H54 (cell line): ENCODE data around the gene NANOS3.

Experiments used
- DNase-seq: peaks from one replicate; pipeline ENCODE4 v3.0.0; 2011; ENCODE audit warnings: low spot score, mixed read lengths; ENCODE audit not compliant: insufficient read length
- FAIRE-seq: peaks from 3 replicates; lab custom pipeline; 2011; peaks lifted over from hg19 to GRCh38; lab: Jason Lieb, UNC
- POLR2A ChIP-seq: IDR thresholded peaks from 2 replicates; pipeline ENCODE4 v1.6.1; 2011; ENCODE audit warnings: low read depth, mild to moderate bottlenecking, low read length

NANOS3 gene

DNA sequence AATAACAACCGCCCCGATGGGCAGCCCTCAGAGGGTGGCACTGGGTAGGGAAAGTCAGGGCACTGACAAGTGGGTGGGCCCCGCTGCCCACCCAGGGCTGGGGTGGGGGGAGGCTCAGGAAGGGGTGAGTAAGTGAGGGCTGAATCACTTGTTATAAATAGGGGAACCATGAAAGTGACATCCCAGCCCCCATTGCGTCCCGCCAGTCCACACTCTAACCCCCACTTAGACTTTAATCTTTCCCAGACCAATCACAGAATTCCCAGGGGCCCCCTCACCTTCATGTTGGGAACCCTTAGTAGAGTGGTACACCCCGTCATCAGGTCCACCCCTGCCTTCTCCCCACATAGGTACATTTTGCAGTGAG is 37.0 kb upstream of the NANOS3 start:
- DNase-seq (no peak), FAIRE-seq (no peak)

DNA sequence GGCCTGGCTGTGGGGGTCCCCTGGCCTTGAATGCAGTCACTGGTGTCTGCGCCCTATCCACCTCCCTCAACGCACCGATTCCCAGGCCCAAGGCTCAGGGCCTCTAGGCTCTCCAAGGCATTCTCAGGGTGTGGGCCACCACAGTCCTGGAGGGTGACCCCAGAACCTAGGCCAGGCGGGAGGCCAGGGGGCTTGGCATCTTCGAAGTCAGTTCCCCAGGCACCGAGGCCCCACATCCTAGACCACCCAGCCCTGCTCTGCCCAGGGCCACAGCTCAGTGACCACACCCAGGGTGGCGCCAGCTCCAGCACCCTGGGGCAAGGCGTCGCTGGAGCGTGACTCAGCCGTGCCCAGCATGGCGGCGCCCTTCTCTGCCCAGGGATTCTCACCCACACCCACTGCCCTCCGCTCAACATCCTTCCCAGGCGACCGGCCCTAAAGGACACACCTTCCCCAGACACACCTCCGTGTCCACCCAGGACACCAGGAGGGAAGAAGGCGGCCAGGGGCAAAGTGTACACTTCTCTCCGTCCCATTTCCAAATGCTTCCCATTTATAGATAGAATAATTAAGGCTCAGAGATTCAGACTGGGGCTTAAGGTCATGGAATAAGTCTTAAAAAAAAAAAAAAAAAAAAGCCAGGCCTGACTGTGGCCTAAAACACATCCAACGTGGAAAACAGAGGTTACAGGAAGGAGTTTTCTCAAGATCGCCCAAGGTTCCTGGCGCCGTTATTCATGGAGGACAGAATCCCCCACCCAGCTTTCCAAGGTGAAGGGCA is 36.4 kb upstream of the NANOS3 start:
- DNase-seq (peak; percentile 82), FAIRE-seq (no peak)
- TF ChIP-seq POLR2A: peak; percentile 46; the same call in 1 of the 2 replicates

More for the DNA sequence above, 37.0 kb upstream of the NANOS3 start:
- no peak for TF ChIP-seq POLR2A

DNA sequence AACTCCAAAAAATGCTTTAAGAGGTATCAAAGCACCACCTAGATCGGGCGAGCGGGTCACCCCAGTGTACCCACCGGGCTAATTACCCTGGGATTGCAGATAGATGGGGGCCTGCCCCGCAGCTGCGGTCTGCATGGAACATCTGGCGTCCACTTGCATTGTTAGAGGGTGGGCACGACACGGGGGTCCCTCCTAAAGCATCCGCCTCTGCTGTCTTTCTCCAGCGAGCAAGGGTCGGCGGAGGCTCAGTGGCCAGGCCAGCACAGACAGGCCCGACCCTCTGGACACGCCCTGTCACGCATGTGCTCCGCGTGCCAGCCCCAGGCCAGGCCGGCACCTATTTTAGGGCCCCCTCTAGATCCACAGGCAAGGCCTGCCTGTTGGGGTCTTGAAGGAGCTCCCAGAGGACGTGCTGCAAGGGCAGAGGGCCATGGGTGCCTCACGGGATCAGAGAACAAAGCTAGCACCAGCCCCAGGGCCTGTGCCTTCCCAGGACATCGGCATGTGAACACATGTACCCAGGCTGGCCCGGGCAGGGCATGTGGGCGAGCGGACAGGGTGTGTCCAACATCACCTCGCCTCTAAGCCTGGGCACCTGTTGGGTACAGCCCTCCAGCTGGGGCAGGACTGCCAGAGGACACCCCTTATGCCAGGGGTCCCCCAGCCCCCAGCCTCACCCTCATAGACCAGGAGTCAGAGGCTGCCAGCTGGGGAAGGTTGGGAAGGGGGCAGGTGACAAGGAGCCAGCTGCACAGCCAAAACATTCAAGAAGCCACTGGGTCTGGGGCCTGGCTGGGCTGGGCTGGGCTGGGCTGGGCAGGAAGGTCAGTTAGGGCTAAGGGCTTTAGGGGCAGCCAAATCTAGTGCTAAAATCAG is 35.6 kb upstream of the NANOS3 start:
- peak; percentile 31; the same call in 1 of the 2 replicates for TF ChIP-seq POLR2A
- no peak for DNase-seq
- no peak for FAIRE-seq

DNA sequence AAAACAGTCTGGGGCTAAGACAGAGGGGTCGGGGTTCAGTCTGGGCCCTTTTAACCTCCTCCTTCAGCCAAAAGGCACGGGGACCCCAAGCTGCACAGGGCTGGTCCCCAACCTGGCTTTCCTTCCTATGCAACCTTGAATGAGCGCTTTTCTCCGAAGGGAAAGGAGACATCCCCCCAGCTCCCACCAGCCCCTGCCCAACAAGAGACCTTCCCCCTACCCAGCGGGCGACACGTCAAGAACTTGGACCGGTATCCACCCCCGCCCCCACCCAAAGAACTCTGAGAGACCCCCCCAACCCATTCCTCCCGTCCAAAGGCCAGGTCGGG is 35.0 kb upstream of the NANOS3 start:
- no peak for TF ChIP-seq POLR2A
- no peak for DNase-seq
- no peak for FAIRE-seq

DNA sequence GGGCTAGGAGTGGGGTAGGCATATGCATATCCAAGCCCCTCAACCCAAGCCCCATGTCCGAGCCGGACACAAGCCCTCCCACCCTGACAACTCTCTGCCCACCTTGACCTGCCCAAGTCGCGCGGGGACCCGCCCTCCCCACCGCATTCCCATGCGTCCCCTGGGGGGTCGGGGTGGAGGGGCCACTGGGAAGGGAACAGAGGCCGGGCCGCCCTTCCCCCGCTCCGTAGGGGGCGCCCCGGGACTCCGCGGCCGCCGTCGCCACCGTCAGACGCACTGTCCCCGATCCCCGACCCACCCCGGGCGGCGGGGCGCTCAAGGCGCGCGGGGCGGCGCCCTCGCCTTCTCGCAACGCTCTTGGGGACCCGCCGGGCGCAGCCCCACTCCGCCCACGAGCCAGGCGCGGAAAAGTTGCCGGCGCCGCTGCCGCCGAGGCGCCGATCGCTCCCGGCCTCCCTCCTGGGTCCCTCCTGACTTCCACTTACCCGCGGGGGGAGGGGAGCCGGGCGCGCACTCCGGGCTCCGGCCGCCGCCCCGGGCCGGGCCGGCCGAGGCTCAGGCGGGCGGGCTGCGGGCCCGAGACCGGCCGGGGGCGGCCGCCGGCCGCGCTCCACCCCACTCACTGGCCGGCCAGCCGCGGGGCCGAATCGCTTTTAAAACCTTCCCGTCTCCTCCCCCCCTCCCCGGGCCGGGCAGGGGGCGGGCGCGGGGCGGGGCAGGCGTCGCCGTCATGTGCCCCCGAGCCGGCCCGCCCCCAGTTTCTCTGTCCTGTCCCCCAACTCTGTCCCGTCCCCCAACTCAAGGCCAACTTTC is 34.4 kb upstream of the NANOS3 start:
- FAIRE-seq: no peak
- TF ChIP-seq POLR2A: peak; percentile 92
- DNase-seq: no peak

DNA sequence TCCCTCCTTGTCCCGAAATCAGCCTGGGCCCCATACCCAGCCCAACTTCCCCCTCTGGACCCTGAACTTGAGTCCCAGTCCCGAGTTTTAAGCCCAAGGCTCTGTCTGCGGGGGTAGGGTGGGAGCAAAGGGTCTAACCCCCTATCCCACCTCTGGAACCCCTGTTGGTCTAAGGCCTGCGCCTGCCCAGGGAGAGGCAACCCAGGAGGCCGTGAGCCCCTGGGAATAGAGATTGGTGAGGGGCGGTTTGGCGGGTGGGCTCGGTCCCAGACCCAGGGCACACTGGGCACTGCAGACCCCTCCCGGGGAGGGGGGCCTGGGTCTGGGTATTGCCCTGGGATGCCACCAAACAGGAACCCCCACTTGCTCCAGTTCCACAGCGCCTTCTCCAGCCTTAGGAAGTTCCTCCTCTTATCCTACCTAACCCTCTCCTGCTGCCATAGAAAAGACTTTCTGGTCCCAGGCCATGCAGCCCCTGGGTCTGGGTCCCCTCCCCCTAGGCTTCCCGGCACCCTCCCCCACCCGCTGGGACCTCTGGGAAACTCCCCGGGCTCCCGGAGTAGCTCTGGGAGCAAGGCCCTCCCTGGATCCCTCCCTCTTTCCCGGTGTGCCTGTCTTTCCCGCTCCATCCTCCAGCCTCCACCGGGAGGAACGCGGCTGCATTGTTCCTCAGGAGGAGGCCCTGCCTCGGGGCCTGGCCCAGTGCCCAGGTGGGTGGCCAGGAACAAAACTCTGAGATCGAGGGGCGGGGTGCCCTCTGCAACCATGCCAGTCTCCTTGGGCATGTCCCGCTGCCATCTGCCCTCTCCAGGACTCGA is 33.6 kb upstream of the NANOS3 start:
- TF ChIP-seq POLR2A: no peak
- FAIRE-seq: no peak
- no peak for DNase-seq

DNA sequence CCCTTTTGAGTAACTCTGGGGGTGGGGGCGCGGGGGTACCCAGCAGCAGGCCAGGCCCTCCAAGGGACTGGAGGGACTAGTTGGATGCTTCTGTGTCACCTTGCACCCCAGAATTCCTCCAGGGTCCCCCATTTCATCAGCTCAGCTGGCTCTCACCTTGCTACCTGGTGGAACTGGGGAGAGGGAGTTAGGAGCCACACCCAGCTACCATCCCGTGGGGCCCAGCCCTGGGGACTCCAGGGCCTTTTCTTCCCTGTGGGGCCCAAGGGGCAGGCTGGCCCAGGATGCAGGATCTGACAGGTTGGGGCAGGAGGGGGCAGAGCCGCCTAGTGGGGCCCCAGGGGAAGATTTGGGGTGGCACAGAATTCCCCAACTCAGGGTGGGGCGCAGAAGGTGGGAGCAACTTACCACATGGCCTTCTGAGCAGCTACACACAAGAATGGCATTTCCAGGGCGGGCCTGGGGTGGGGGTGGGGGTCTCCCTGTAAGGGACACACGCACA is 32.8 kb upstream of the NANOS3 start:
- DNase-seq (no peak), FAIRE-seq (no peak)
- TF ChIP-seq POLR2A: no peak

DNA sequence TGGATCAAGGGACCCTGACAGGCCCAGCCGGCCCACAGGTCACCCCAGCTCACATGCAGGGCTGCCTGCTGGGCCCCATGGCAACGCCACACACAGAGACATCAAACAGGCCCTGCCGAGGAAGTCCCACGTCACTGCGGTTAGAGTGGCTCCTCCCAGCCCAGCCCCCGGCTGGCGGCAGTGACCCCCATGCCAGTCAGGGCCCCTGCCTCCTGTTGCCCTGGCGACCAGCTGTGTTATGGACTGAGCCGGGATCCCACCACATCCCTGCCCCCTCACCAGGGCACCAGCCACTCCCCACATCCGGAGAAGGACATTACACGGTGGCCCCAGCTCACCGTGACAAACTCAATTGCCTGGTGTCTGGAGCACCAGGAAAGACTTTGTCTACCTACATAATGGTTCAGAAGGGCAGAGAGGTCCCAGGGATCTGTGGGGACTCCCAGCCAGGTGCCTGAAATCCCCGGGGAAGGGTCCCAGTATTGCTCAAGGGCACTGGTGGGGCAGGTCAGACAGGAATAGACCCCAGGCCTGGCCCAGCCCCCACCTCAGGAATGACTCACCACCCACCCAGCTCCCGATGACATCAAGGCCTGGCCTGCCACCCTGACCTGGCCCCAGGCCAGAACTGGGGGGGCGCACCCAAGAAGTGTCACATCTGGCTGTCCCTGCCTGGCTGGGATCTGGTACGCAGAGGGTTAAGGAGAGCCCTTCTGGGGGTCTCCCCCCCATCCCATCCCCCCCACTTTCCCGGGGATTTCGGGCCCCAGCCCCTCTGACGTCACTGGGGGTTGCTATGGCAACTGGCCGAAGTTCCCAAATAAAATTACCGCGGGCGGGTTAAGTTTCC is 30.2 kb upstream of the NANOS3 start:
- 0 out of 2 replicates have a peak, but pooled peaks have one; percentile 17 for TF ChIP-seq POLR2A
- peak; percentile 94 for DNase-seq
- FAIRE-seq: peak; percentile 45

DNA sequence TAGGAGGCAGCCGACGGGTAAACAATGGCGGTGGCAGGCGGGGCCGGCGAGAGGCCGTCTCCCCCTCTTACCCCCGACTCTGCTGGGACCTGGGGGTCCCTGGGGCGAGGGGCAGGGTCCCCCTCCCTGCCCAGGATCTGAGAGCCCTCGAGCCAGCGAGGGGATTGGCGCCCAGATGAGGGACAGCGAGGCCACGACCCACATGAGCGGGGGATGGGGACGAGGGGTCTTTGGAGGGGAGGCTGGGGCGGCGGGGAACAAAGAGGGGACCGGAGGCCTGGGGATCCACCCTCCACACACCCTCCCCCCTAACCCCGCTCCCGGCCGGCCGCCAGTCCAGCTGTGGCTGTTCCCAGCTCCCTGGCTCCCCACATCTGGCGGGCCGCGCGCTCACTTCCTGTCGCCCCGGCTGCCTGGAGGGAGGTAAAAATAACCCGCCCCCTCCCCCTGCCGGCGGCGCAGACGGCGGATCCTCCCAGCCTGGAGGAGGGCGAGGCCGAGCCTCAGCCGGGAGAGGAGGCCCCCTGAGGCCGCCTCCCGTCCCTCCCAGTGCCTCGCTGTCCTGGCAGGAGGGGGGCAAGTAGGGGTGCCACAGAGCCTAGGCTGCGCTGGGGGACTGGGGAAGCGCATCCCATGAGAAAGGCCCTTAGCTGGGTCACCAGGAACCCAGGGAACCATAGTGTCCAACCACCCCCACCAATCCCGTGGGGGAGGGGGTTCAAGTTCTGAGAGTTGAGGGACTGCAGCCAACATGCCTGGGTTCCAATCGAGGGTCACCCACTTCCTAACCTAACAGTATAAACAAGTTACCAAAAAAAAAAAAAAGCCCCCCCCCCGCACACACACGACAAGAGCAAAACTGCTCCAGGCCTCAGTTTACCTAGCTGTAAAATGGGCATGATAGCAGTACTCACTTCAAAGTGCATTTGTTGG is 29.3 kb upstream of the NANOS3 start:
- no peak for TF ChIP-seq POLR2A
- no peak for FAIRE-seq
- DNase-seq: peak; percentile 83

DNA sequence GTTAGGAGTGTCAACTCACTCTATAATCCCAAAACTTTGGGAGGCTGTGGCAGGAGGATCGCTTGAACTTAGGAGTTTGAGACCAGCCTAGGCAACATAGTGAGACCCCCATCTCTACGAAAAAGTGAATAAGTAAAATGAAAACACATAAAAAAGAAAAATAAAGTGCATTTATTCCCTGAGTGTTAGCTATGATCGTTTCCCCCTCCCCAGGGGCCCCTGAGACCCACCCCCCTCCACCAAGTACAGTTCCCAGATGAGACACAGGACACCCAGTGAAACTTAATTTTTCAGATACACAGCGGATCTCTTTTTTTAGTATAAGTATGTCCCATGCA is 28.6 kb upstream of the NANOS3 start:
- no peak for FAIRE-seq

More for the DNA sequence above, 28.6 kb upstream of the NANOS3 start:
- TF ChIP-seq POLR2A: no peak
- no peak for DNase-seq
